NT2/D1 (cell line): Measurements from ENCODE around the gene FZD10.
A peak's percentile ranks its signal among the peaks of the same experiment; 100 is the strongest.

ENCODE experiments used
- DNase-seq: peaks from one replicate; pipeline ENCODE4 v3.0.0-alpha.2; 2011; ENCODE audit warnings: low read depth, low spot score
- H3K27me3 ChIP-seq: 2 replicates; pipeline ENCODE4 v1.6.0; 2011; ENCODE audit warnings: mild to moderate bottlenecking; ENCODE audit not compliant: insufficient read length, insufficient read depth
- H3K36me3 ChIP-seq: 2 replicates; pipeline ENCODE4 v1.6.1; 2011; ENCODE audit warnings: mild to moderate bottlenecking, low read length, mixed read lengths; ENCODE audit not compliant: insufficient read depth, insufficient read length
- H3K4me1 ChIP-seq: 2 replicates; pipeline ENCODE4 v1.5.1; 2011; ENCODE audit not compliant: insufficient read depth, insufficient read length
- H3K4me3 ChIP-seq: 2 replicates; pipeline ENCODE4 v1.5.1; 2011; ENCODE audit warnings: low read depth; ENCODE audit not compliant: insufficient read length
- H3K9ac ChIP-seq: 2 replicates; pipeline ENCODE4 v1.6.0; 2011; ENCODE audit warnings: low read depth; ENCODE audit not compliant: insufficient read length
- H3K9me3 ChIP-seq: 2 replicates; pipeline ENCODE4 v1.5.1; 2011; ENCODE audit warnings: mild to moderate bottlenecking, low read length; ENCODE audit not compliant: insufficient read depth
- SUZ12 ChIP-seq: IDR thresholded peaks from 2 replicates; pipeline ENCODE4 v1.6.1; 2011; ENCODE audit not compliant: insufficient read length, insufficient read depth; ENCODE audit errors: extremely low read depth
- YY1 ChIP-seq: IDR thresholded peaks from 2 replicates; pipeline ENCODE4 v1.6.1; 2011; ENCODE audit not compliant: insufficient read length, insufficient read depth
- ZNF274 ChIP-seq: IDR thresholded peaks from 2 replicates; pipeline ENCODE4 v1.6.1; 2011; ENCODE audit warnings: mild to moderate bottlenecking, low read depth, low read length

FZD10 gene

DNA sequence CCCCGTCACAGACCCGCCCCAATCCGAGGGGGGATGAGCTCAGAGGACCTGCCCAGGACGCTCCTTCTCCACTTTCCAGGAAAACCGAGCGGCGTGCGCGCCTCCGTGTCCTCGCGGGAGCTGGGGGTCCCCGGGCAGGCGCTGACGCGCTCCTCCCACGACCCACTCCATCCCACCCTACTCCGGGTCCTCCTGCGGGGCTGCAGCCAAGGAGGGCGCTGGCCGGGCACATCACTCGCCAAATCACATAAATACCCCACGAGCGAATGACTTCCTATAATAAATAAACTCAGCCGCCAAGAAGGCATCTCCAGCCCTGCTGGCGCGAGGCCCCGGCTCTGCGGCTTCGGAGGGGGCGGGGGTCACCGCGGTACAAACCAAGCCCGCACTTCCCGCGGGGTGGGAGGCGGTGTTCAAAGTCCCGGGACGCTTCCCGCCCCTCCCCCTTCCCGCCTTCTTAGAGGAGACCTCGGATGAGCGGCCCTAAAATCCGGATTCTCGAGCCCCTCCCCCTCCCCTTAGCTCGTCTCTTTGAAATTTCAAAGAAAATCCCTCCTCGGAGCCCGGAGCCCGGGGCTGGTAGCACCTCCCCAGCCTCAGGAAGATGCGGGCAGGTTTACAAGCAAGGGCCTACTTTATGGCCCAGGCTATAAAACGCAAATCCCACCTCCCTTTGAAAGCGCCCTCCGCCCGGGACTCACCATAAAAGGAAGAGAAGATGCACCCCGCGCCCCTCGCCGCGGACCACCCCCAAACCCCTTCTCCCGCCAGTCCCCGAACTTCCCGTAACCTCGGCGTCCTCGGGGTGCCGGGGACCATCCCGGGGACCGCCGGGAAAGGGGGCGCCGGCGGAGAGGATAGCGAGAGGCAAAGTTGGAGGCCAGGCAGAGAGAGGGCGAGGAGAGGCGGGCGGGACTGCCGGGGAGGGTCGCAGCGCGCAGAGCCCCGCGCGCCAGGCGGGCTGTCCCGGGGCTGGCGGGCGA lies 712 bp upstream of the FZD10 start:
- peak overlapping the region; percentile 51 for H3K4me3 ChIP-seq
- no peak for DNase-seq
- peaks cover 80% of the 10 kb centered on the region for H3K27me3 ChIP-seq
- H3K4me1 ChIP-seq, result peaks cover 11% of the 10 kb centered on the region
- H3K9ac ChIP-seq, result peak overlapping the region; percentile 68
- TF ChIP-seq SUZ12, result no peak
- no peak for TF ChIP-seq ZNF274
- no peak for TF ChIP-seq YY1
- peaks cover 12% of the 10 kb centered on the region; the same call in 1 of the 2 replicates for H3K9me3 ChIP-seq
- peaks cover 7% of the 10 kb centered on the region for H3K36me3 ChIP-seq

- peaks cover 83% of the 10 kb centered on the region for H3K27me3 ChIP-seq
- H3K4me1 ChIP-seq, result peaks cover 11% of the 10 kb centered on the region
- TF ChIP-seq SUZ12 (no peak), ZNF274 (no peak), YY1 (no peak)
- peak overlapping the region; percentile 66 for H3K9ac ChIP-seq
- no peak for DNase-seq
- H3K4me3 ChIP-seq, result peak overlapping the region; percentile 50
- H3K36me3 ChIP-seq, result peaks cover 7% of the 10 kb centered on the region
- H3K9me3 ChIP-seq, result peaks cover 12% of the 10 kb centered on the region; the same call in 1 of the 2 replicates
These were observed 639 bp downstream of the FZD10 start for GRCh38 chr12:130162745-130163460.

DNA sequence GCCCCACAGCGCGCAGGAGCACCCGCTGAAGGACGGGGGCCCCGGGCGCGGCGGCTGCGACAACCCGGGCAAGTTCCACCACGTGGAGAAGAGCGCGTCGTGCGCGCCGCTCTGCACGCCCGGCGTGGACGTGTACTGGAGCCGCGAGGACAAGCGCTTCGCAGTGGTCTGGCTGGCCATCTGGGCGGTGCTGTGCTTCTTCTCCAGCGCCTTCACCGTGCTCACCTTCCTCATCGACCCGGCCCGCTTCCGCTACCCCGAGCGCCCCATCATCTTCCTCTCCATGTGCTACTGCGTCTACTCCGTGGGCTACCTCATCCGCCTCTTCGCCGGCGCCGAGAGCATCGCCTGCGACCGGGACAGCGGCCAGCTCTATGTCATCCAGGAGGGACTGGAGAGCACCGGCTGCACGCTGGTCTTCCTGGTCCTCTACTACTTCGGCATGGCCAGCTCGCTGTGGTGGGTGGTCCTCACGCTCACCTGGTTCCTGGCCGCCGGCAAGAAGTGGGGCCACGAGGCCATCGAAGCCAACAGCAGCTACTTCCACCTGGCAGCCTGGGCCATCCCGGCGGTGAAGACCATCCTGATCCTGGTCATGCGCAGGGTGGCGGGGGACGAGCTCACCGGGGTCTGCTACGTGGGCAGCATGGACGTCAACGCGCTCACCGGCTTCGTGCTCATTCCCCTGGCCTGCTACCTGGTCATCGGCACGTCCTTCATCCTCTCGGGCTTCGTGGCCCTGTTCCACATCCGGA lies 1.4 kb downstream of the FZD10 start:
- peaks cover 12% of the 10 kb centered on the region; the same call in 1 of the 2 replicates for H3K9me3 ChIP-seq
- peaks cover 7% of the 10 kb centered on the region for H3K36me3 ChIP-seq
- DNase-seq, result no peak
- H3K9ac ChIP-seq, result peak overlapping the region; percentile 66
- TF ChIP-seq SUZ12, result no peak
- no peak overlapping the region for H3K4me3 ChIP-seq
- H3K27me3 ChIP-seq, result peaks cover 83% of the 10 kb centered on the region
- H3K4me1 ChIP-seq, result peaks cover 10% of the 10 kb centered on the region

- peaks cover 83% of the 10 kb centered on the region for H3K27me3 ChIP-seq
- TF ChIP-seq ZNF274 (no peak), YY1 (no peak), SUZ12 (no peak)
- no peak overlapping the region for H3K9ac ChIP-seq
- peaks cover 12% of the 10 kb centered on the region; the same call in 1 of the 2 replicates for H3K9me3 ChIP-seq
- H3K4me3 ChIP-seq, result no peak overlapping the region
- peaks cover 7% of the 10 kb centered on the region for H3K36me3 ChIP-seq
- peaks cover 10% of the 10 kb centered on the region for H3K4me1 ChIP-seq
- DNase-seq, result no peak
These were observed 1.9 kb downstream of the FZD10 start for GRCh38 chr12:130164216-130164542.

DNA sequence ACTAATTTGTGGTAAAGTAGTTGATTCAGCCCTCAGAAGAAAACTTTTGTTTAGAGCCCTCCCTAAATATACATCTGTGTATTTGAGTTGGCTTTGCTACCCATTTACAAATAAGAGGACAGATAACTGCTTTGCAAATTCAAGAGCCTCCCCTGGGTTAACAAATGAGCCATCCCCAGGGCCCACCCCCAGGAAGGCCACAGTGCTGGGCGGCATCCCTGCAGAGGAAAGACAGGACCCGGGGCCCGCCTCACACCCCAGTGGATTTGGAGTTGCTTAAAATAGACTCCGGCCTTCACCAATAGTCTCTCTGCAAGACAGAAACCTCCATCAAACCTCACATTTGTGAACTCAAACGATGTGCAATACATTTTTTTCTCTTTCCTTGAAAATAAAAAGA lies 2.7 kb downstream of the FZD10 start:
- peaks cover 7% of the 10 kb centered on the region for H3K36me3 ChIP-seq
- H3K4me1 ChIP-seq, result peaks cover 10% of the 10 kb centered on the region
- H3K9me3 ChIP-seq, result peaks cover 12% of the 10 kb centered on the region; the same call in 1 of the 2 replicates
- peaks cover 83% of the 10 kb centered on the region for H3K27me3 ChIP-seq
- H3K9ac ChIP-seq, result no peak overlapping the region
- no peak for DNase-seq
- TF ChIP-seq ZNF274 (no peak), YY1 (no peak), SUZ12 (no peak)
- no peak overlapping the region for H3K4me3 ChIP-seq

DNA sequence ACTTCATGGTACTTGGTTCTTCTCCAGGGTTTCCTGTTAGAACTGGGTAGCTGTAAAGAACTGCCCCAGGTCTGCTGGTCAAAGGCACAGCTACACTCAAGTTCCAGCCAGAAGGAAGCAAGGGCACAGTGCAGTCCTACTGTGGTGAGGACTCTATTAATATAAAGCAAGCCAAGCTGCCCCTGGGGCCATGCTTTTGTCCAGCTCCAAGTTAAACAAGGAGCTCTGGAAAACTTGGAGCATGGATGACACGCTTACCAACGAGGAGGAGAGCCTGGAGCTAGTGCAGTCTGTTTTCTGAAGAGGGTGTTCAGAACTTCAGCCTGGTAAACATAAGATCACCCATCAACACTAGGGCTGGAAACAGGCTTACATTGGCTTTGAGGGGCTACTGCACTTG lies 4.0 kb downstream of the FZD10 start:
- TF ChIP-seq SUZ12 (no peak), ZNF274 (no peak), YY1 (no peak)
- Histone ChIP-seq H3K9ac (no peak overlapping the region), H3K27me3 (peaks cover 83% of the 10 kb centered on the region), H3K4me3 (no peak overlapping the region), H3K9me3 (peaks cover 12% of the 10 kb centered on the region; the same call in 1 of the 2 replicates), H3K4me1 (peaks cover 10% of the 10 kb centered on the region), H3K36me3 (peaks cover 7% of the 10 kb centered on the region)
- no peak for DNase-seq
